Right atrium auricular region (tissue), 2 donors: ENCODE data around the gene CCDC88B. TPM values are rescaled to one million over a fixed set of nuclear protein-coding genes. Genes with fewer than 3 reads are reported as not detected.

Experiments used
- DNase-seq: peaks from one replicate; pipeline ENCODE4 v3.0.0-alpha.2; 2019; ENCODE audit warnings: low spot score
- H3K27ac ChIP-seq, 2 donors: fragments of 200-600 bp; sonication (generic); 1 replicate in 1 of 2; 2 replicates in 1 of 2; pipeline ENCODE4 v1.5.1; 2016 to 2019
- H3K27me3 ChIP-seq, 2 donors: fragments of 200-600 bp; sonication (generic); one replicate each; pipeline versions ENCODE4 v1.5.1 to v1.6.0; 2017 to 2019
- H3K36me3 ChIP-seq: fragments of 200-600 bp; sonication (generic); one replicate; pipeline ENCODE4 v1.5.1; 2016
- H3K4me1 ChIP-seq, 2 donors: fragments of 200-600 bp; sonication (generic); one replicate each; pipeline versions ENCODE4 v1.5.1 to v1.6.0; 2017 to 2019
- H3K4me3 ChIP-seq, 2 donors: fragments of 200-600 bp; sonication (generic); 1 replicate in 1 of 2; 2 replicates in 1 of 2; pipeline ENCODE4 v1.5.1; 2017 to 2019; ENCODE audit warnings: mild to moderate bottlenecking in 1 of 2, moderate library complexity in 1 of 2
- H3K9me3 ChIP-seq, 2 donors: fragments of 200-600 bp; sonication (generic); one replicate each; pipeline ENCODE4 v1.5.1; 2019
- total RNA-seq, 2 donors: library from RNA; depleted of rRNA; stranded (reverse); fragments of >200 nt; gene quantifications; one replicate each; pipeline ENCODE4 v1.1.0, GENCODE V29; 2016
- TF ChIP-seq, protein P1 (sequence below), 2 donors: fragments of 200-600 bp; sonication (generic); IDR thresholded peaks; one replicate each; pipeline ENCODE4 v1.5.1; 2019; ENCODE audit warnings: antibody characterized with exemption in 2 of 2

The CCDC88B gene
- total RNA-seq, 2 donors from 2014 or later, result 11.7 to 12.0 TPM

DNA sequence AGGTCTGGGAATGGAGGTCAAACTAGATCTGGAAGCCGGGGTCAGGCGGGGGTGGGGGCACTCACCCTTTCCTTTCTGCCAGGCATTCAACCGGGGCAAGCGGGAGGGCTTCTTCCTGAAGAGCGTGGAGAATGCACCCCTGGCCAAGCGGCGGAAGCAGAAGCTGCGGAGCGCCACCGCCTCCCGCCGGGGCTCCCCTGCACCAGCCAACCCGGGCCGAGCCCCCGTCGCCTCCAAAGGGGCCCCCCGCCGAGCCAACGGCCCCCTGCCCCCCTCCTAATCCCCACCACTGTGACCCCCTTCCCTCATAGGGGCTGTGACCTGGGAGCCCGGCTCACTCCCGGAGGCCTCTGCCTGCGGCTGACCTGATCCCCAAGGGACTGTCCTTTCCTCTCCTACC lies 31.2 kb downstream of the CCDC88B start:
- no peaks in the 10 kb centered on the region for H3K27me3 ChIP-seq
- no peak overlapping the region for H3K27ac ChIP-seq
- TF ChIP-seq, protein P1, sequence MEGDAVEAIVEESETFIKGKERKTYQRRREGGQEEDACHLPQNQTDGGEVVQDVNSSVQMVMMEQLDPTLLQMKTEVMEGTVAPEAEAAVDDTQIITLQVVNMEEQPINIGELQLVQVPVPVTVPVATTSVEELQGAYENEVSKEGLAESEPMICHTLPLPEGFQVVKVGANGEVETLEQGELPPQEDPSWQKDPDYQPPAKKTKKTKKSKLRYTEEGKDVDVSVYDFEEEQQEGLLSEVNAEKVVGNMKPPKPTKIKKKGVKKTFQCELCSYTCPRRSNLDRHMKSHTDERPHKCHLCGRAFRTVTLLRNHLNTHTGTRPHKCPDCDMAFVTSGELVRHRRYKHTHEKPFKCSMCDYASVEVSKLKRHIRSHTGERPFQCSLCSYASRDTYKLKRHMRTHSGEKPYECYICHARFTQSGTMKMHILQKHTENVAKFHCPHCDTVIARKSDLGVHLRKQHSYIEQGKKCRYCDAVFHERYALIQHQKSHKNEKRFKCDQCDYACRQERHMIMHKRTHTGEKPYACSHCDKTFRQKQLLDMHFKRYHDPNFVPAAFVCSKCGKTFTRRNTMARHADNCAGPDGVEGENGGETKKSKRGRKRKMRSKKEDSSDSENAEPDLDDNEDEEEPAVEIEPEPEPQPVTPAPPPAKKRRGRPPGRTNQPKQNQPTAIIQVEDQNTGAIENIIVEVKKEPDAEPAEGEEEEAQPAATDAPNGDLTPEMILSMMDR (IDR thresholded peaks at IDR 0.05), result no peak
- H3K36me3 ChIP-seq, result peaks cover 40% of the 10 kb centered on the region
- no peaks in the 10 kb centered on the region for H3K9me3 ChIP-seq
- H3K4me1 ChIP-seq, result no peaks in the 10 kb centered on the region
- DNase-seq, result no peak
- H3K4me3 ChIP-seq, result no peak overlapping the region

- Histone ChIP-seq H3K36me3 (peaks cover 32% of the 10 kb centered on the region), H3K27me3 (no peaks in the 10 kb centered on the region), H3K4me3 (no peak overlapping the region), H3K9me3 (no peaks in the 10 kb centered on the region), H3K27ac (no peak overlapping the region), H3K4me1 (no peaks in the 10 kb centered on the region)
- TF ChIP-seq, protein P1 (IDR thresholded peaks at IDR 0.05), result no peak
- DNase-seq, result no peak
These were observed 32.0 kb downstream of the CCDC88B start for GRCh38 chr11:64372021-64372420.

DNA sequence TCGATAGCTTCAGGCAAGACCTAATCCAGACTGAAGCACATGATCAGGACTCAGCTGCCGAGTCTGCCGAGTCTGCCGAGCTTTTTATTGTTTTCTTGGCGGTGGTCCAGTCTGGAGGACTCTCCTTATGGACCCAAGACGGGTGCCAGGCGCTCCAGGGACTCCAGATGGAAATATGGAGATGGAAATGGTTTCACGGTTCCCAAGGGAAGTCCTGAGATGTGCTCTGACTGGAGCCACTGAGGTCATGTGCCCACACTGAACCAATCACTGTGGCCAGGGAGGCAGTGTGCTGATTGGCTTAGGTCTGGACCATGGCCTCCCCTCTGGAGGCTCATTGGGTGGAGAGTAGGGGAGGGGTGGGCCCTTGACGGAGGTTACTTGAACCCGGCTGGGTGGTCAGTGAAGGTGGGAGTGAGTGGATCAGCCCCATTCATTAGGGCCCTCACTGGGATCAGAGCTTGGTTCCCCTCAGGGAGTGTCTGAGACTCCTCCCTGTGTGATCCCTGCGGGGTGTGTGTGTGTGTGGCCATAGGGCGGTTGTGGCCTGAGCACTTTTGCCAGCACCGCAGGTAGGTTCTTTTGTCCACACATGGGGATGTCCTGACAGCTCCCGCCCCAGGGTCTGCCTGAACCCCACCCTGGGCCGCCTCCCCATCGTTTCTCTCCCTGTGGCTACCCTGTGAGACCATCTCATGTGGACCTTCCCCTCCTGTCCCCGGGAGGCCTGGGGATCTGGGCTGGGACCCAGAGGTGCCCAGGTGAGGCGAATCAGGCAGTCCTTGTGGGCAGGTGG lies 33.0 kb downstream of the CCDC88B start:
- H3K27me3 ChIP-seq, result no peaks in the 10 kb centered on the region
- peaks cover 22% of the 10 kb centered on the region for H3K36me3 ChIP-seq
- TF ChIP-seq, protein P1 (IDR thresholded peaks at IDR 0.05), result no peak
- no peak overlapping the region for H3K4me3 ChIP-seq
- no peaks in the 10 kb centered on the region for H3K9me3 ChIP-seq
- H3K27ac ChIP-seq, result no peak overlapping the region
- H3K4me1 ChIP-seq, result no peaks in the 10 kb centered on the region
- DNase-seq, result no peak

DNA sequence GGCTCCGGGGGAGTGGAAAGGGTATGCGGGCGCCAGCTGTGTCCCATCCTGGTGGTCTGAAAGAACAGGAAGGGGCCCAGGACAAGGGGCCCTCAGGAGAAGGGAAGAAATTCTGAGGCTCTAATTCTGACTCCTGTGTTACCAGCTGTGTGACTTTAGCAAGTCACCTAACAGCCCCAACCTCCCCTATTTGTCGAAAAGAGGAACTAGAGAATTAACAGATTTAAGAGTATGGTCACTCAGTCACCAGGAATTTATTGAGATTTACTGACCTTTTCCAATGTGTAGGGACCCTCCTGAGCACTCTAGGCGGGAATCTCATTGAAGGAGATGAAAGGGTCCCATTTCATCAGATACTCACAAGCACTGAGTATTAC lies 33.6 kb downstream of the CCDC88B start:
- no peaks in the 10 kb centered on the region for H3K27me3 ChIP-seq
- H3K27ac ChIP-seq, result no peak overlapping the region
- peaks cover 16% of the 10 kb centered on the region for H3K36me3 ChIP-seq
- TF ChIP-seq, protein P1 (IDR thresholded peaks at IDR 0.05), result no peak
- H3K9me3 ChIP-seq, result no peaks in the 10 kb centered on the region
- H3K4me3 ChIP-seq, result no peak overlapping the region
- DNase-seq, result no peak
- peaks cover 0 to 4% of the 10 kb centered on the region in 2 donors for H3K4me1 ChIP-seq

GRCh38 chr11:64376071-64376470 lies 36.1 kb downstream of the CCDC88B start:
- H3K27ac ChIP-seq, result no peak overlapping the region
- DNase-seq, result no peak
- no peaks in the 10 kb centered on the region for H3K36me3 ChIP-seq
- H3K4me1 ChIP-seq, result peaks cover 0 to 7% of the 10 kb centered on the region in 2 donors
- TF ChIP-seq, protein P1 (IDR thresholded peaks at IDR 0.05), result no peak
- no peaks in the 10 kb centered on the region for H3K27me3 ChIP-seq
- H3K9me3 ChIP-seq, result no peaks in the 10 kb centered on the region
- H3K4me3 ChIP-seq, result no peak overlapping the region
